NT2/D1 (cell line): ENCODE measurements around the gene RANBP17.
"Not testable (repeated sequence)": the region's sequence is repeated elsewhere in the genome, so short reads cannot be mapped to it uniquely, and the experiment has no call there.

ENCODE experiments used
- DNase-seq: peaks from one replicate; pipeline ENCODE4 v3.0.0-alpha.2; 2011; ENCODE audit warnings: low read depth, low spot score
- H3K27me3 ChIP-seq: 2 replicates; pipeline ENCODE4 v1.6.0; 2011; ENCODE audit warnings: mild to moderate bottlenecking; ENCODE audit not compliant: insufficient read length, insufficient read depth
- H3K36me3 ChIP-seq: 2 replicates; pipeline ENCODE4 v1.6.1; 2011; ENCODE audit warnings: mild to moderate bottlenecking, low read length, mixed read lengths; ENCODE audit not compliant: insufficient read depth, insufficient read length
- H3K4me1 ChIP-seq: 2 replicates; pipeline ENCODE4 v1.5.1; 2011; ENCODE audit not compliant: insufficient read depth, insufficient read length
- H3K4me3 ChIP-seq: 2 replicates; pipeline ENCODE4 v1.5.1; 2011; ENCODE audit warnings: low read depth; ENCODE audit not compliant: insufficient read length
- H3K9ac ChIP-seq: 2 replicates; pipeline ENCODE4 v1.6.0; 2011; ENCODE audit warnings: low read depth; ENCODE audit not compliant: insufficient read length
- H3K9me3 ChIP-seq: 2 replicates; pipeline ENCODE4 v1.5.1; 2011; ENCODE audit warnings: mild to moderate bottlenecking, low read length; ENCODE audit not compliant: insufficient read depth
- SUZ12 ChIP-seq: IDR thresholded peaks from 2 replicates; pipeline ENCODE4 v1.6.1; 2011; ENCODE audit not compliant: insufficient read length, insufficient read depth; ENCODE audit errors: extremely low read depth
- YY1 ChIP-seq: IDR thresholded peaks from 2 replicates; pipeline ENCODE4 v1.6.1; 2011; ENCODE audit not compliant: insufficient read length, insufficient read depth
- ZNF274 ChIP-seq: IDR thresholded peaks from 2 replicates; pipeline ENCODE4 v1.6.1; 2011; ENCODE audit warnings: mild to moderate bottlenecking, low read depth, low read length

Gene RANBP17

GRCh38 chr5:170945275-170945674 lies 83.5 kb downstream of the RANBP17 start:
- no peak for DNase-seq
- no peaks in the 10 kb centered on the region for H3K36me3 ChIP-seq
- no peak overlapping the region for H3K9ac ChIP-seq
- TF ChIP-seq ZNF274 (no peak), SUZ12 (no peak), YY1 (no peak)
- H3K27me3 ChIP-seq, result no peaks in the 10 kb centered on the region
- H3K9me3 ChIP-seq, result no peaks in the 10 kb centered on the region
- H3K4me3 ChIP-seq, result no peak overlapping the region
- no peaks in the 10 kb centered on the region for H3K4me1 ChIP-seq

GRCh38 chr5:170960567-170960966 lies 98.7 kb downstream of the RANBP17 start:
- Histone ChIP-seq H3K9ac (no peak overlapping the region), H3K9me3 (no peaks in the 10 kb centered on the region), H3K36me3 (no peaks in the 10 kb centered on the region), H3K4me3 (no peak overlapping the region), H3K27me3 (no peaks in the 10 kb centered on the region), H3K4me1 (no peaks in the 10 kb centered on the region)
- no peak for DNase-seq
- TF ChIP-seq SUZ12 (no peak), YY1 (no peak), ZNF274 (no peak)

DNA sequence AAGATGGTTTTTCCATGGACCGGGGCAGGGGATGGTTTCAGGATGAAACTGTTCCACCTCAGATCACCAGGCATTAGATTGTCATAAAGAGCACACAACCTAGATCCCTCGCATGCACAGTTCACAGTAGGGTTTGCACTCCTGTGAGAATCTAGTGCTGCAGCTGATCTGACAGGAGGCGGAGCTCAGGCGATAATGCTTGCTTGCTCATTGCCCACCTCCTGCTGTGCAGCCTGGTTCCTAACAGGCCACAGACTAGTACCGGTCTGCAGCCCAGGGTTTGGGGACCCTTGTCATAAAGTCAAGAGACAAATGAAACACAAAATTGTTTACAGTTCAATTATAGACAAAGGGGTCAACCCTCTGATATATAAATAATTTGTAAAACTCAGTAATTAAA lies 101.7 kb downstream of the RANBP17 start:
- no peak for DNase-seq
- H3K9me3 ChIP-seq, result no peaks in the 10 kb centered on the region
- H3K9ac ChIP-seq, result no peak overlapping the region
- H3K4me1 ChIP-seq, result no peaks in the 10 kb centered on the region
- H3K4me3 ChIP-seq, result no peak overlapping the region
- H3K36me3 ChIP-seq, result no peaks in the 10 kb centered on the region
- H3K27me3 ChIP-seq, result no peaks in the 10 kb centered on the region
- TF ChIP-seq YY1, result no peak
- no peak for TF ChIP-seq ZNF274
- TF ChIP-seq SUZ12, result no peak

DNA sequence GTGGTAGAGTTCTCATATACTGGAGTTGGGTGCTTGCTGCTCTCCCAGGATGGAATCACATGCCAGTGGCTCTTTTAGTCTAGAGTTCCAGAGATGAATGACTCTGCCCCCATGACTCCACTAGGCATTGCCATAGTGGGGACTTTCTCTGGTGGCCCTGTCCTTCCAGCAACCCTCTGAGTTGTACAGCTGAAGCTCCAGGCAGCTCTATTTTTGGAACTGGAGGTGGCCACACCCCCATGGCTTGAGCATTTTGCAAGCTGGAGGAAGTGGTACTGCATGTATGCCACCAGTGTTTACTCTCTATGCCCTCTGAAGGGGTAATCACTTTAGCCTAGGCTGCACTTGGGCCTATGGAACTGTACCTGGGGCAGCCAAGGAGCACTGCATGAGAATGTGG lies 112.6 kb downstream of the RANBP17 start:
- H3K9me3 ChIP-seq, result peaks cover 20% of the 10 kb centered on the region
- TF ChIP-seq YY1 (no peak), SUZ12 (no peak), ZNF274 (no peak)
- H3K9ac ChIP-seq, result no peak overlapping the region
- H3K36me3 ChIP-seq, result no peaks in the 10 kb centered on the region
- H3K27me3 ChIP-seq, result no peaks in the 10 kb centered on the region
- no peak for DNase-seq
- no peaks in the 10 kb centered on the region for H3K4me1 ChIP-seq
- H3K4me3 ChIP-seq, result no peak overlapping the region

DNA sequence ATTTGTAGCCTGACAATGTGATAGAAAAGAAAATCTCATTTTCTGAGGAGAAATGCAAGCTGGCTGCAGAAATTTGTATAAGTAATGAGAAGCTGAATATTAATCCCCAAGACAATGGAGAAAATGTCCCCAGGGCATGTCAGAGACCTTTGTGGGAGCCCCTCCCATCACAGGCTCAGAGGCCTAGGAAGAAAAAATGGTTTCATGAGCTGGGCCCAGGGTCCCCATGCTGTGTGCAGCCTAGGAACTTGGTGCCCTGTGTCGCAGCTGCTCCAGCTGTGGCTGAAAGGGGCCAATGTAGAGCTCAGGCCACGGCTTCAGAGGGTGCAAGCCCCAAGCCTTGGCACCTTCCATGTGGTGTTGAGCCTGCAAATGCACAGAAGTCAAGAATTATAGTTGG lies 118.4 kb downstream of the RANBP17 start:
- H3K9me3 ChIP-seq, result peaks cover 42% of the 10 kb centered on the region
- not testable (repeated sequence) for H3K36me3 ChIP-seq, H3K27me3 ChIP-seq, H3K4me1 ChIP-seq, H3K9ac ChIP-seq, DNase-seq, H3K4me3 ChIP-seq

- H3K9ac ChIP-seq, result no peak overlapping the region
- no peaks in the 10 kb centered on the region for H3K27me3 ChIP-seq
- DNase-seq, result no peak
- no peak overlapping the region for H3K4me3 ChIP-seq
- H3K4me1 ChIP-seq, result no peaks in the 10 kb centered on the region
- TF ChIP-seq SUZ12 (no peak), ZNF274 (no peak), YY1 (no peak)
- peaks cover 13% of the 10 kb centered on the region; the same call in 1 of the 2 replicates for H3K9me3 ChIP-seq
- H3K36me3 ChIP-seq, result peaks cover 3% of the 10 kb centered on the region
Measured at GRCh38 chr5:170985486-170985885, 123.7 kb downstream of the RANBP17 start.

DNA sequence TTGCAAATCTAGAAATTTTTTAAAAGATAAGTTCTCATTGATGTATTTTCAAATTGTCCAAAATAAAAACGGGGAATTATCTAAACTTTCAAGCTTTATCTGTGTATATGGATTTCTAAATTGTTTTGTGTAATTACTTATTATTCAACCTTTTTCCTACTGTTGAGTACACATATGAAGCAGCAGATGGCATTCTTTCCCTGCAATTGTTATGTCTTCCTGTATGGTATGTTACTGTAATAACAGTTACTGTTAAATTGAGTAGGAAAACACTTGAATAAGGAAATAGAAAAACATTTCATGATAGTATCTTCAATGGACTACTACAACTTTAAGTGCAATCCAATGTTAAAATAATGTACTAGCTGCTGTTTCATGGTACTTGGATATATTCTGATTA lies 124.8 kb downstream of the RANBP17 start:
- TF ChIP-seq ZNF274 (no peak), SUZ12 (no peak), YY1 (no peak)
- no peak for DNase-seq
- H3K27me3 ChIP-seq, result no peaks in the 10 kb centered on the region
- 0 out of 2 replicates have a peak, but pooled peaks cover 3% of the 10 kb centered on the region for H3K9me3 ChIP-seq
- H3K9ac ChIP-seq, result no peak overlapping the region
- H3K4me3 ChIP-seq, result no peak overlapping the region
- no peaks in the 10 kb centered on the region for H3K36me3 ChIP-seq
- no peaks in the 10 kb centered on the region for H3K4me1 ChIP-seq

GRCh38 chr5:170993476-170993875 lies 131.7 kb downstream of the RANBP17 start:
- no peak for DNase-seq
- Histone ChIP-seq H3K27me3 (no peaks in the 10 kb centered on the region), H3K9me3 (no peaks in the 10 kb centered on the region), H3K4me1 (no peaks in the 10 kb centered on the region), H3K9ac (no peak overlapping the region), H3K36me3 (no peaks in the 10 kb centered on the region), H3K4me3 (no peak overlapping the region)
- TF ChIP-seq SUZ12 (no peak), ZNF274 (no peak), YY1 (no peak)
